GM12872 (cell line): Measurements from ENCODE around the gene STAT2.

Experiments
- TF ChIP-seq, protein P1 (sequence below): IDR thresholded peaks from 3 replicates; pipeline ENCODE4 v1.5.1; 2011; ENCODE audit warnings: low read depth, mild to moderate bottlenecking, low read length, moderate library complexity; ENCODE audit not compliant: insufficient read depth

The STAT2 gene

DNA sequence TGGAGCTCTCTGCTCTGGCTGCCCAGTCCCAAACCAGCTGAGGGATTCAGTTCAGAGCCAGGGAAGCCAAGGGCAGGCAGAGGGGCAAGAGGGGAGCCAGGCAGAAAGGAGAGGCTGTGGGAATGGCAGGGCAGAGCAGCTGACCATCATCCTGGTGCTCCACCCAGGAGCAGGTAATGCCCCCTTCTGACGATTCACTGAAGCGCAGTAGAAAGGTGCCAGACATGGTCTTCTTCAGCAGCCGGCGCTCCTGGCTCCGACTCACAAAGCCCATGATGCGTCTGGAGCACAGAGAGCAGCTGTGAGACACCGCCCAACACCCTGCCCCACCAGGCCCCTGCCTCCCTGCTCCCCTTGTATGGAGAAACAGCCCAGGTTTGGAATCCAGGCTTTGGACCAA is 13.2 kb downstream of the STAT2 start:
- TF ChIP-seq, protein P1, sequence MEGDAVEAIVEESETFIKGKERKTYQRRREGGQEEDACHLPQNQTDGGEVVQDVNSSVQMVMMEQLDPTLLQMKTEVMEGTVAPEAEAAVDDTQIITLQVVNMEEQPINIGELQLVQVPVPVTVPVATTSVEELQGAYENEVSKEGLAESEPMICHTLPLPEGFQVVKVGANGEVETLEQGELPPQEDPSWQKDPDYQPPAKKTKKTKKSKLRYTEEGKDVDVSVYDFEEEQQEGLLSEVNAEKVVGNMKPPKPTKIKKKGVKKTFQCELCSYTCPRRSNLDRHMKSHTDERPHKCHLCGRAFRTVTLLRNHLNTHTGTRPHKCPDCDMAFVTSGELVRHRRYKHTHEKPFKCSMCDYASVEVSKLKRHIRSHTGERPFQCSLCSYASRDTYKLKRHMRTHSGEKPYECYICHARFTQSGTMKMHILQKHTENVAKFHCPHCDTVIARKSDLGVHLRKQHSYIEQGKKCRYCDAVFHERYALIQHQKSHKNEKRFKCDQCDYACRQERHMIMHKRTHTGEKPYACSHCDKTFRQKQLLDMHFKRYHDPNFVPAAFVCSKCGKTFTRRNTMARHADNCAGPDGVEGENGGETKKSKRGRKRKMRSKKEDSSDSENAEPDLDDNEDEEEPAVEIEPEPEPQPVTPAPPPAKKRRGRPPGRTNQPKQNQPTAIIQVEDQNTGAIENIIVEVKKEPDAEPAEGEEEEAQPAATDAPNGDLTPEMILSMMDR = peak; percentile 41; the same call in 2 of the 3 replicates

DNA sequence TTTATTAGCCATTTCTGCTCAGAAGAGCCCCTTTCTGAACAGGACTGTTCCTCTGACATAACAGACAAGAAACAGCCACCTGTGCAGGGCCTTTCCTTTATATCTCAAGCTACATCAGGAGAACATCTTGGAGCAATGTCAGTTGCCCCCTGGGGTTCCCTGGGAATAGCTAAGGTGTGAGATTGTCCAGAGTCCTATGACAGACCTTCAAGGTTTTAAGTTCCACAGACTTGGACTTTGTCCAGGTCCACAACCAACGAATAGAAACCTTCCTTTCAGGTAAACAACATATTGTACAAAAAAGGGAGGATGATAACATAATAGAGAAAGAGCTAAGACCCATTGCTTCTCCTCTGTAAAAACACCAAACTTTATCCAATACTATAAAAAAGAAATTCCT is 18.3 kb downstream of the STAT2 start:
- TF ChIP-seq, protein P1 = no peak

DNA sequence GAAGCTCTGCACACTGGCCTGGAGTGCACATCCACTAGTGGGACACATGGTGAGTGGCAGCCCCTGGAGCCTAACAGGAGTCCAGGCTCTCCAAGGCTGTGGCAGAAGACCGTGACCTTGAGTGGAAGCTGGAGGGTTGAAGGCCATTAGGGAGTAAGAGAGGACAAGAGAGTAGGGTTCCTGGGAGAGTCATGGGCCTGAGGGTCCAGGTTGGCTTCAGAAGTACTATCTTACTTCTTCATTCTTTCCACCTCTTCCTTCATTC is 20.8 kb downstream of the STAT2 start:
- TF ChIP-seq, protein P1 = no peak

DNA sequence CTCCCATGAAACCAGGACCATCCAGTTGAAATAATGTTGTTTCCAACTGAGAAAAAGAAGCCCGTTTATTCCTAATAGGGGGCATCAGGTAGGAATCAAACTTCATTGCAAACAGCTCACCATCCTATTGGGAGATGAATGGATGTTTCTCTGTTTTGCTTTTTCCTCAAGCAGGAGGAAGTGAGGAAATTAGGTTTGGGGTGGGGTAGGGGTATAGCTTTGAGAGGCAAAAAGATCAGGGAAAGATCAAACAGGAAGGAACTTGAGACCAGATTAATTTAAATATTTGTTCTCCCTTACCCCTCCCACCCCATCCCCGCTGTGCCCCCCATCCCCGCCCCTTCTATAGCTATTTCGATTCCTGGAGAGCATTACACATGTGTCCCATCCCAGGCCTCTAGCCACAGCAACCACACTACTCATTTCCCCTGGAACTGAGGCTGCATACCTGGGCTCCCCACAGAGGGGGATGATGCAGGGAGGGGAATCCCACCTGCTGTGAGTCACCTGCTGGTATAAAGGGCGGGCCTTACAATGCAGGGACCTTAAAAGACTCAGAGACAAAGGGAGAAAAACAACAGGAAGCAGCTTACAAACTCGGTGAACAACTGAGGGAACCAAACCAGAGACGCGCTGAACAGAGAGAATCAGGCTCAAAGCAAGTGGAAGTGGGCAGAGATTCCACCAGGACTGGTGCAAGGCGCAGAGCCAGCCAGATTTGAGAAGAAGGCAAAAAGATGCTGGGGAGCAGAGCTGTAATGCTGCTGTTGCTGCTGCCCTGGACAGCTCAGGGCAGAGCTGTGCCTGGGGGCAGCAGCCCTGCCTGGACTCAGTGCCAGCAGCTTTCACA is 21.4 kb downstream of the STAT2 start, which contains the start of gene IL23A:
Gene IL23A, plus strand, starts transcription at position 577 of the 850 bp plus-strand sequence. Its CDS starts 161 bp downstream, at position 738.
- TF ChIP-seq, protein P1 = no peak

DNA sequence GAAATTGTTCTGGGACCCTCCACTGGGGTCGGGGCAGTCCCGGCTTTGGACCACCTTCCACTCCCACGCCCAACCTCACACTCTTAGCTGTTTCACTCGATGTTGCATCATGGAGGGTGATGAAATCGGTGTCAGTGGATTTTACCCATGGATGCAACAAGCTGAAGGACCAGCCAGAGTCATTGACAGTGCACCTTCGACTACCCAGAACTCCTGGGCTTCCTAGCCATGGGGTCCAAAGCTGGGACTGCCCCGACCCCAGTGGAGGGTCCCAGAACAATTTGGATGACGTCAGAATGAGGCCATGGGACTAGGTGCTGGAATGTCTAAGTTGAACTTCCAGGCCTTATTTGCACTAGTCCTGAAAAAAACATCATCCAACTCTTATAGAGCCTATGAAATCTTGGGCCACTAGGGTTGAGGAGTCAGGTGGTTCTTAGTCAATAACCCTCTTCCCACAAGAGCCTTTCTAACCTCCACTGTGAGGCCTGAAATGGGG is 22.1 kb downstream of the STAT2 start:
- TF ChIP-seq, protein P1 = no peak

DNA sequence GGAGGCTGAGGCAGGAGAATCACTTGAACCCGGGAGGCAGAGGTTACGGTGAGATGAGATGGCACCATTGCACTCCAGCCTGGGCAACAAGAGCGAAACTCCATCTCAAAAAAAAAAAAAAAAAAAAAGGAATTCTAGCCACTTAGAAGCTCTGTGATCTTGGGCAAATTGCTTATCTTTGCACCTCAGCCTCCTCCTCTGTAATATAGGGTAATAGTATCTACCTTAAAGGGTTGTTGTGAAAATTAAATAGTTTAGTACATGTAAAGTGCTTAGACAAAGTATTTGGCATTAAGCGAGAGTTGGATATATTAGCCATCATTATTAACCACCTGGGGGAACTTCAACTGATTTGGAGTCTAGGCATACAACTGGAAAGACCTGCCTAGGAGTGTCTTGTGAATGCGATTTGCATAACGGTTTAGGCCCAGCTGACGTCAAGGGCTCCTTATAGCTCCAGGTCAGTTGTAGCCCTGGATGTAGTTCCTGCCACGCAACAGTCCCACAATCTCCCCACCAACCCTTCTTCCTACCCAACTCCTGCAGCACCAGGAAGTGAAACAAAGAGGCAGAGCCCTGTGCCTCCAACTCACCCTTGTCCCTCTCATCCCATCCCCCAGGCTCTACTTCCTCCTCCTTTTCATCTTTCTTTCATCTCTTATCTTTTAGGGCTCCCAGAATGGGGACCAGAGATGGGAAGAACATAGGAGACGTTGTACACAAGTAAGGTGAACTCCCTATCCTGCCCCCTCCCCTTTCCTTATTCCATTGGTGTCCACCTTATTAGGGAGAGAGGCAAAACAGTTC is 23.3 kb downstream of the STAT2 start:
- TF ChIP-seq, protein P1 = no peak

DNA sequence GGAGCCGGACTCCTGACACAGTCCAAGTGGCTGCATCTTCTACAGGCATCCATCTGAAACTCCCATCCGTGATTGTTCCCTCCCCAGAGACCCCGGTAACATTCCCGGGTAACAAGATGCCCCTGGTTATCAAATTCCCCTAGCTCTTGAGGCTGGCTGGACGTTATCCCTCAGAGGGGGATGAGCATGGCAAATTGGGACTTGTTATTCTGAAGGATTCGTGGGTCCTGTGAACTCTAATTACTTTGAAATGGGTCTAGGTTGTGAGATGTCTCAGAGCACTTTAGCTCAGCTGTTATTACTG is 25.5 kb downstream of the STAT2 start:
- TF ChIP-seq, protein P1 = no peak
